HepG2 (cell line): ENCODE results near the gene TEX261. TPM values are rescaled to one million over a fixed set of nuclear protein-coding genes. Genes with fewer than 3 reads are reported as not detected.
A peak's percentile ranks its signal among the peaks of the same experiment; 100 is the strongest.

Experiments
- ARNT2 ChIP-seq: sonication (generic); formaldehyde crosslinking; IDR thresholded peaks from 2 replicates; pipeline ENCODE4 v1.8.0; 2022; ENCODE audit warnings: mild to moderate bottlenecking, low read depth, missing genetic modification reagents, moderate library complexity
- ATF2 ChIP-seq: sonication (generic); formaldehyde crosslinking; IDR thresholded peaks from 2 replicates; pipeline ENCODE4 v1.4.0; 2020; ENCODE audit warnings: missing genetic modification reagents
- ATM ChIP-seq: fragments of 450-650 bp; IDR thresholded peaks from 2 replicates; pipeline ENCODE4 v1.7.1; 2017; ENCODE audit warnings: mild to moderate bottlenecking, borderline replicate concordance
- BRD4 ChIP-seq: sonication (generic); formaldehyde crosslinking; IDR thresholded peaks from 2 replicates; pipeline ENCODE4 v1.4.0; 2020; ENCODE audit warnings: missing genetic modification reagents
- CBX2 ChIP-seq, 2 experiments: fragments of 200-600 bp in 1 of 2; sonication (generic); formaldehyde crosslinking in 1 of 2; IDR thresholded peaks; 2 replicates each; pipeline versions ENCODE4 v1.7.0 to v1.8.1; 2018 to 2022; ENCODE audit warnings: low read depth in 2 of 2, low read length in 1 of 2, mild to moderate bottlenecking in 1 of 2, missing genetic modification reagents in 1 of 2
- DRAP1 ChIP-seq: IDR thresholded peaks from 2 replicates; pipeline ENCODE4 v1.6.1; 2016; ENCODE audit warnings: missing genetic modification reagents, missing compliant biosample characterization
- GABPA ChIP-seq, 2 experiments: IDR thresholded peaks; 2 replicates each; pipeline ENCODE4 v1.6.1; 2011 to 2016; ENCODE audit warnings: low read depth in 2 of 2, low read length in 1 of 2, missing biosample characterization in 1 of 2, missing genetic modification characterization in 1 of 2
- HOXD1 ChIP-seq: sonication (generic); formaldehyde crosslinking; IDR thresholded peaks from 2 replicates; pipeline ENCODE4 v1.5.0; 2020; ENCODE audit warnings: missing genetic modification reagents
- KLF13 ChIP-seq: sonication (generic); formaldehyde crosslinking; IDR thresholded peaks from 2 replicates; pipeline ENCODE4 v1.4.0; 2020; ENCODE audit warnings: mild to moderate bottlenecking, missing genetic modification reagents
- MXD1 ChIP-seq: sonication (generic); formaldehyde crosslinking; IDR thresholded peaks from 2 replicates; pipeline ENCODE4 v1.4.0; 2020; ENCODE audit warnings: mild to moderate bottlenecking, missing genetic modification reagents
- SRSF1 ChIP-seq: fragments of 200-400 bp; formaldehyde crosslinking; optimal IDR thresholded peaks from 2 replicates; pipeline ENCODE3; 2017; ENCODE audit warnings: mild to moderate bottlenecking, low read depth, low read length, moderate library complexity
- STAT6 ChIP-seq: sonication (generic); formaldehyde crosslinking; IDR thresholded peaks from 2 replicates; pipeline ENCODE4 v1.4.0; 2020; ENCODE audit warnings: missing genetic modification reagents, mild to moderate bottlenecking, borderline replicate concordance
- THRA ChIP-seq: sonication (generic); formaldehyde crosslinking; IDR thresholded peaks from 2 replicates; pipeline ENCODE4 v1.4.0; 2020; ENCODE audit warnings: missing genetic modification reagents, borderline replicate concordance
- TOPORS ChIP-seq: sonication (generic); formaldehyde crosslinking; IDR thresholded peaks from 2 replicates; pipeline ENCODE4 v1.8.0; 2023; ENCODE audit warnings: mild to moderate bottlenecking, missing genetic modification reagents
- UBTF ChIP-seq: sonication (generic); formaldehyde crosslinking; IDR thresholded peaks from 2 replicates; pipeline ENCODE4 v1.4.0; 2020; ENCODE audit warnings: mild to moderate bottlenecking, missing genetic modification reagents
- YEATS4 ChIP-seq: sonication (generic); formaldehyde crosslinking; IDR thresholded peaks from 2 replicates; pipeline ENCODE4 v1.4.0; 2020; ENCODE audit warnings: missing genetic modification reagents, borderline replicate concordance
- ZNF512 ChIP-seq: sonication (generic); formaldehyde crosslinking; IDR thresholded peaks from 2 replicates; pipeline ENCODE4 v1.4.0; 2020; ENCODE audit warnings: mild to moderate bottlenecking, missing genetic modification reagents
- polyA plus RNA-seq, 8 experiments: library from polyadenylated mRNA; depleted of rRNA in 3 of 8; stranded (reverse) in 7 of 8; unstranded in 1 of 8; fragments of >200 nt; fragmentation: Illumina TruSeq in 4 of 8; extraction: Trizol in 4 of 8; gene quantifications; 2 replicates each; pipeline versions ENCODE4 v1.2.1 to v1.2.3, GENCODE V29; 2011 to 2016; ENCODE audit warnings: low read depth in 4 of 8, missing spikeins in 1 of 8, mixed read lengths in 1 of 8; ENCODE audit not compliant: insufficient read depth in 1 of 8
- total RNA-seq, 5 experiments: library from RNA; depleted of rRNA; stranded (reverse); fragments of >200 nt; fragmentation: Illumina TruSeq; extraction: Trizol; gene quantifications; 2 replicates each; pipeline ENCODE4 v1.2.3, GENCODE V29; 2016; ENCODE audit warnings: low read depth in 1 of 5

TEX261 gene
- total and polyA plus RNA-seq, 2 of the 13 experiments (the other 11 are each of a cell fraction or from before 2014, with no cell fraction given): 43.8 to 78.7 TPM

GRCh38 chr2:70948337-70949003 lies 46.2 kb downstream of the TEX261 start (continued):
- 0 out of 2 replicates have a peak, but pooled peaks have one; percentile 34 for TF ChIP-seq MXD1
- no peak for TF ChIP-seq HOXD1 (CRISPR knock-in tag)
- no peak for TF ChIP-seq ATF2 (CRISPR knock-in tag)
- TF ChIP-seq GABPA (IDR thresholded peaks at IDR 0.05; ENCODE audit: low read depth, low read length): no peak
- no peak for TF ChIP-seq GABPA (CRISPR knock-in tag; IDR thresholded peaks at IDR 0.05; ENCODE audit: low read depth)
- TF ChIP-seq CBX2 (IDR thresholded peaks at IDR 0.05; ENCODE audit: low read depth, low read length): no peak
- no peak for TF ChIP-seq CBX2 (CRISPR knock-in tag; IDR thresholded peaks at IDR 0.05; ENCODE audit: low read depth)
- TF ChIP-seq STAT6: no peak
- TF ChIP-seq TOPORS: no peak
- no peak for TF ChIP-seq ATM
- TF ChIP-seq ARNT2 (CRISPR knock-in tag): peak; percentile 46; the same call in 1 of the 2 replicates
- TF ChIP-seq DRAP1 (CRISPR knock-in tag): no peak
- TF ChIP-seq YEATS4 (CRISPR knock-in tag): peak; percentile 65; the same call in 1 of the 2 replicates
- TF ChIP-seq UBTF (CRISPR knock-in tag): peak; percentile 53; the same call in 1 of the 2 replicates
- TF ChIP-seq BRD4 (CRISPR knock-in tag): 0 out of 2 replicates have a peak, but pooled peaks have one; percentile 53
- TF ChIP-seq THRA (CRISPR knock-in tag): 0 out of 2 replicates have a peak, but pooled peaks have one; percentile 32
- 0 out of 2 replicates have a peak, but pooled peaks have one; percentile 20 for TF ChIP-seq ZNF512 (CRISPR knock-in tag)
- TF ChIP-seq SRSF1: peak; percentile 42
- TF ChIP-seq KLF13 (CRISPR knock-in tag): peak; percentile 52; the same call in 1 of the 2 replicates
